Activated CD4-positive, alpha-beta T cell treated with anti-CD3 and anti-CD28 coated beads, Interleukin-10, Interleukin-2, amounts not matched to agents 100 ng/mL and 50 ng/mL, durations not matched to agents 16 hours and 8 hours (primary cell): ENCODE results near the gene PIP4K2A.
"Not testable (repeated sequence)": the region's sequence is repeated elsewhere in the genome, so short reads cannot be mapped to it uniquely, and the experiment has no call there.

ENCODE experiments used
- DNase-seq: peaks from one replicate; pipeline ENCODE4 v3.0.0-alpha.2; 2020

PIP4K2A gene

GRCh38 chr10:22503315-22504088 lies 210.9 kb downstream of the PIP4K2A start:
- no peak for DNase-seq

- no peak for DNase-seq
These were observed 212.5 kb downstream of the PIP4K2A start for GRCh38 chr10:22501863-22502262.

- DNase-seq, result no peak
These were observed 213.0 kb downstream of the PIP4K2A start for GRCh38 chr10:22501413-22501812.

- no peak for DNase-seq
These were observed 213.6 kb downstream of the PIP4K2A start for GRCh38 chr10:22500656-22501340.

- not testable (repeated sequence) for DNase-seq
These were observed 214.4 kb downstream of the PIP4K2A start for GRCh38 chr10:22499973-22500372.

- DNase-seq, result no peak
These were observed 219.0 kb downstream of the PIP4K2A start for GRCh38 chr10:22495396-22495795.

- DNase-seq, result no peak
These were observed 220.4 kb downstream of the PIP4K2A start for GRCh38 chr10:22494007-22494406.

GRCh38 chr10:22491931-22492615 lies 222.3 kb downstream of the PIP4K2A start:
- DNase-seq, result peak; percentile 68

- no peak for DNase-seq
These were observed 222.9 kb downstream of the PIP4K2A start for GRCh38 chr10:22491480-22491879.

GRCh38 chr10:22489975-22490374 lies 224.4 kb downstream of the PIP4K2A start:
- no peak for DNase-seq

GRCh38 chr10:22489467-22489866 lies 224.9 kb downstream of the PIP4K2A start:
- no peak for DNase-seq

GRCh38 chr10:22486431-22486830 lies 227.9 kb downstream of the PIP4K2A start:
- no peak for DNase-seq
